IPS DF 19.7 (cell line): ENCODE results near the gene IKZF3.
A peak's percentile ranks its signal among the peaks of the same experiment; 100 is the strongest.
"Not testable (repeated sequence)": the region's sequence is repeated elsewhere in the genome, so short reads cannot be mapped to it uniquely, and the experiment has no call there.

Experiments
- DNase-seq: peaks from one replicate; pipeline ENCODE4 v3.0.0-alpha.2; 2013; ENCODE audit warnings: low read depth, low spot score

The IKZF3 gene

GRCh38 chr17:39755554-39756379 is 108.3 kb downstream of the IKZF3 start:
- DNase-seq = no peak

GRCh38 chr17:39754958-39755553 is 109.1 kb downstream of the IKZF3 start:
- DNase-seq = no peak

GRCh38 chr17:39754161-39754957 is 109.8 kb downstream of the IKZF3 start:
- no peak for DNase-seq

DNA sequence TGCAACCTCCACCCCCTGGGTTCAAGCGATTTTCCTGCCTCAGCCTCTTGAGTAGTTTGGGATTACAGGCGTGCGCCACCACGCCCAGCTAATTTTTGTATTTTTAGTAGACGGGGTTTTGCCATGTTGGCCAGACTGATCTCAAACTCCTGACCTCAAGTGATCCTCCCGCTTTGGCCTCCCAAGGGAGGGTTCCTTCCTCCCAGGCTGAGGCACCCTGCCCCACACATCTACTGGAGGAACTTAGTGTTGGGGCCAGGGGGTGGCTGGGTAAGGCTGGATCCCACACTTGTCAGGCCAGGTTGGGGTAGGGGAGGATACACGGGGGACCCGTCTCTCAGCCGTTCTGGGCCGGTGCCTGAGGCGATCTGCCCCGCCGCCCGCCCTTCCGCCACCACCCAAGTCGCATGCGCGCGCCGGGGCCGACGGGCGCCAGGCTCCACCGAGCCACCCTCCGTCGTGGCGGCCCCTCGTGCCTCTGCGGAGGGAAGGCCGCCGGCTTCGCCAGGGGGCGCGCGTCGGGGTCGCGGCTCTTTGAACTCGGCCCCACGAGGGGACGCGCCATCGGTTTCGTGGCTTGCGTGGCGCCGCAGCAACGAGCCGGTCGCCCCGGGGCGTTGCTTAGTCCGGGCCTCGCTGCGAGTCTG is 110.5 kb downstream of the IKZF3 start:
- DNase-seq = no peak

DNA sequence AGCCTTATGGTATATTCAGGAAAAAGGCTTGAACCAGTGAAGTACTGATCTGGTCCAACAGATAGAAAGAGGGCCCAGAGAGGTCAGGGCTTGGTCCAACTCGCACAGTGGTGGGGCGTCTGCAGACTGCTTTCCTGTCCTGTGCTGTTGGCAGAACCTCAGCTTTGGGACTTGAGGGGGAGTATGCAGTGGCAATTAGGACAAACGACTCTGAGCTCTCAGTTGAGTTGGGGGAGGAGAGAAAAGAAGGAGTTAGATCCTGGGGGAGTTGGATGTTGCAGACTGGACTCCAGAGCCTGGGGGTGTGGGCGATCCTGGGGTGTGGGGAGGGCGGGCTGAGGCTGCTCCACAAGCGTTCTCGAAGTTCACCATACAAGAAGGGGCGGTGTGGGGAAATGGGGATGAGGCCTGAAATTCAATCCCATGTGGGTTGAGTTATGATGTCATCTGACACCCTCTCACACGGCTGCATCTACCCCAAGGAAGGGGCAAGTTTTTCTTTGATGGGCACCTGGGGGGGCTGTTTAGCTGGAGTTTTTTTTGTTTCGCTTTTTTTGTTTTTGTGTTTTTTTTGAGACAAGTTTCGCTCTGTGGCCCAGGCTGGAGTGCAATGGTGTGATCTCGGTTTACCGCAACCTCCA is 111.8 kb downstream of the IKZF3 start:
- no peak for DNase-seq

- DNase-seq = no peak
These were observed 112.5 kb downstream of the IKZF3 start for GRCh38 chr17:39751637-39752036.

DNA sequence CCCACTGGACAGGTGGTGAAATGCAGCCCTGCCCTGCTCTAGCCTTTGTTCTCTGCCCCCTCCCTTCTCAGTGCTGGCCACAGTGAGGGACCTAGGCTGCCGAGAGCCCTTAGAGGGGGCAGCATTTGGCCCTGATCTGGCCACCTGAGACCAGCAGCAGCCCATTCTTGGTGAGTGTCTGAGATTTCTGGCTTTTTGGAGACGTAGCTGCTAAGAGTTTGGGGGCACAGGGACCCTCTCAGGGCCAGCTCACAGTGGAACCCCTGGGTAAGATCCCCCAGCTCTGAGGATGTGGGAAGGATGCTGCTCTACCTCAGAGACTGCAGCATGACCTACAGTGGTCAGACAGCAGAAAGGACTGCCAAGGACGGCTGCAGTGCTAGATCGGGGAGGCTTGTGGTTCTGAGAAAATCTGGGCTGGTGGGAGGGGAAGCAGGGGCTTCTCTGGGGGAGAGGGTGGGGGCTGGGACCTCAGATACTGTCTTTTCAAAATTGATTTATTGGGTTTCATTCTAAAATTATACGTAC is 113.0 kb downstream of the IKZF3 start:
- no peak for DNase-seq

GRCh38 chr17:39750131-39751015 is 113.7 kb downstream of the IKZF3 start:
- DNase-seq = no peak

DNA sequence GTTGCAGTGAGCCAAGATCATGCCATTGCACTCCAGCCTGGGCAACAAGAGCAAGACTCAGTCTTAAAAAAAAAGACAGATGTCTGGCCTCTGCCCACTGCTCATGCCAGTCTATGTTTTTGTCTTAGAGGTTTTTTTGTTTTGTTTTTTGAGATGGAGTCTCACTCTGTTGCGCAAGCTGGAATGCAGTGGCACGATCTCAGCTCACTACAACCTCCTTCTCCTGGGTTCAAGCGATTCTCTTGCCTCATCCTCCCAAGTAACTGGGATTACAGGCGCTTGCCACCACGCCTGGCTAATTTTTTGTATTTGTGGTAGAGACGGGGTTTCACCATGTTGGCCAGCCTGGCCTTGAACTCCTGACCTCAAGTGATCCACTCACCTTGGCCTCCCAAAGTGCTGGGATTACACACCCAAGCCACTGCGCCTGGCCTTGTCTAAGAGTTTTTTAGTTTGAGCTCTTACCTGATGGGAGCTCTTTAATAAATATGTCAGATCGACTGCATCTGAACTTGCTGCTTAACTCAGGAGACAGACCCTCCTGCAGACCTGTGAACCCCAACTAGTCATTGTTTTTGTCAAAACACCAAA is 115.6 kb downstream of the IKZF3 start:
- not testable (repeated sequence) for DNase-seq

DNA sequence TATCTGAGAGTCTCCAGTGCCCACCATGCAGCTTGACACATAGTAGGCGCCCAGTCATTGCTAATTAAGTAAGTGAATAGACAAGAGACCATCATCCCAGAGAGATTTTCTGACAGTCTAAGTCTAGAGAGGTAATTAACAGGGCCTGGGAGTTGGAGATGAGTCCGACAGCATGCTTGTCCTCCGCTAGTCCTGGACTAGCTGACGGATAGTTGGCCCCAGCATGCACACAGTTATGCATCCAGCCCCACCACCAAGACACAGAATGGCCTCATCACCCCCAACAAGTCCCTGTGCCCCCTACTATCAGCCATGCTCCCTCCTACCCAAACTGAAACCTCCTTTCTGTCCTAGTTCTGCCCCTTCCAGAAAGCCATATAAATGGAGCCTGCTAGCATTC is 116.4 kb downstream of the IKZF3 start:
- no peak for DNase-seq

- DNase-seq = no peak
These were observed 118.0 kb downstream of the IKZF3 start for GRCh38 chr17:39746145-39746461.

DNA sequence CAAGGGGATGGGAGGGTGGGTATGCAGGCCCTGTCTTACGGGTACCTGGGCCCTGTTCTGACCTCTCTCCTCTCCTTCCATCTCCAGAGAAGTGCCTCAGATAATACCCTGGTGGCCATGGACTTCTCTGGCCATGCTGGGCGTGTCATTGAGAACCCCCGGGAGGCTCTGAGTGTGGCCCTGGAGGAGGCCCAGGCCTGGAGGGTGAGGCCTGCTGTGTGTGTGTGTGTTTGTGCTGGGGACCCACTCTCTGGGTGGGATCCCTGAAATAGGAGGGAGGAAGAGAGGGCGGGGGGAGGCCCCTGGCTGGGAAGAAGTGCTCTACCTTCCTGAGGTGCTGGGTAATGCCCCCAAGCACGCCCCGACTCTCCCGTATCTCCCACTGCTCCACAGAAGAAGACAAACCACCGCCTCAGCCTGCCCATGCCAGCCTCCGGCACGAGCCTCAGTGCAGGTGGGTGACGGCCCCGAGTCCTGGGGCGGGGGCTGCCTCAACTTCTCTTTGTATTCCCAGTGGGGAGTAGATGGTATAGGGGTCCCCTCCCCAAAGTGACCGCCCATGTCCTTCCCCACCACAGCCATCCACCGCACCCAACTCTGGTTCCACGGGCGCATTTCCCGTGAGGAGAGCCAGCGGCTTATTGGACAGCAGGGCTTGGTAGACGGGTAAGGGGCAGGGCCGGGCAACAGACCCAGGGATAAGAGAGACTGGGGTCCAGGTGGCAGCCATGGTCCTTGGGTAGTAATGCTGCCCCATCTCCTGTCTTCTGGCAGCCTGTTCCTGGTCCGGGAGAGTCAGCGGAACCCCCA is 118.6 kb downstream of the IKZF3 start:
- no peak for DNase-seq

DNA sequence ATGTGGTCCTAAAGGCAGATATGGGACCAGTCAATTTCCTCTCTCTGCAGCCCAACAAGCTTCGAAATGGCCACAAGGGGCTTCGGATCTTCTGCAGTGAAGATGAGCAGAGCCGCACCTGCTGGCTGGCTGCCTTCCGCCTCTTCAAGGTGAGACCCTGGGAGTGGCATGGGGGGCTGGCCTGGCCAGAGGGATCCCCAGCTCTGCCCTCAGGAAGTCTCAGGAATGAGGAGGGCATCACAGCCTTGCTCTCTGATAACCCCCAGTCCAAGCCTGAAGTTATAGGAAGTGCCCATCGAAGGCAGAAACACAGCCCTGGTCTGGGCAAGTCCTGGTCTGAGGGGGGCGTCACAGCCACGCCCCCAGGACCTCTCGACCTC is 119.3 kb downstream of the IKZF3 start:
- DNase-seq = no peak

DNA sequence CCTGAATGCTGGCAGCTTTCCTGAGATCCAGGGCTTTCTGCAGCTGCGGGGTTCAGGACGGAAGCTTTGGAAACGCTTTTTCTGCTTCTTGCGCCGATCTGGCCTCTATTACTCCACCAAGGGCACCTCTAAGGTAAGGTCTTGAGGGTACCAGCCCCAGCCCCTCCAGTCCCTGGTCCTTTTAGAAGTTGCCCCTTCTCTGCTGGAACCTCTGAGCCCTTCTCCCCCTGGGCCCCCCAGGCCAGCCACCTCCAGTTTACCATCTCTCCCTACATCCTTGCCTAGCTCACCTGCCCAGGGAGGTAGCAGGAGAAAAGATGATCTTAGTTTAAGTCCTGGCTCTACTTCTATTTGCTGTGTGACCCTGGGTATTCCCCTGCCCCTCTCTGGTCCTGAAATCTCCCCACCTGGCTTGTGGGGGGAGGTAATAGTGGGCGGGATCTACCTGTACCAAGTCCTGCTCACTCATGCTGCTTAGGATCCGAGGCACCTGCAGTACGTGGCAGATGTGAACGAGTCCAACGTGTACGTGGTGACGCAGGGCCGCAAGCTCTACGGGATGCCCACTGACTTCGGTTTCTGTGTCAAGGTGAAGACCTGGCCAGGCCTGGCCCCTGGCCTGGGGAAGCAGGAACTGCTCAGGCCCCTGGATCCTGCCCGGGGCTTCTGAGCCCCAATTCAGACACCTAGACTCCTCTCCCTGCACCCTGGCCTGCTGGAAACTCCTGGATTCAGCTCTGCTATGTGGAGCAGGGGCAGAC is 119.9 kb downstream of the IKZF3 start:
- no peak for DNase-seq

- DNase-seq = no peak
These were observed 121.2 kb downstream of the IKZF3 start for GRCh38 chr17:39742856-39743436.

DNA sequence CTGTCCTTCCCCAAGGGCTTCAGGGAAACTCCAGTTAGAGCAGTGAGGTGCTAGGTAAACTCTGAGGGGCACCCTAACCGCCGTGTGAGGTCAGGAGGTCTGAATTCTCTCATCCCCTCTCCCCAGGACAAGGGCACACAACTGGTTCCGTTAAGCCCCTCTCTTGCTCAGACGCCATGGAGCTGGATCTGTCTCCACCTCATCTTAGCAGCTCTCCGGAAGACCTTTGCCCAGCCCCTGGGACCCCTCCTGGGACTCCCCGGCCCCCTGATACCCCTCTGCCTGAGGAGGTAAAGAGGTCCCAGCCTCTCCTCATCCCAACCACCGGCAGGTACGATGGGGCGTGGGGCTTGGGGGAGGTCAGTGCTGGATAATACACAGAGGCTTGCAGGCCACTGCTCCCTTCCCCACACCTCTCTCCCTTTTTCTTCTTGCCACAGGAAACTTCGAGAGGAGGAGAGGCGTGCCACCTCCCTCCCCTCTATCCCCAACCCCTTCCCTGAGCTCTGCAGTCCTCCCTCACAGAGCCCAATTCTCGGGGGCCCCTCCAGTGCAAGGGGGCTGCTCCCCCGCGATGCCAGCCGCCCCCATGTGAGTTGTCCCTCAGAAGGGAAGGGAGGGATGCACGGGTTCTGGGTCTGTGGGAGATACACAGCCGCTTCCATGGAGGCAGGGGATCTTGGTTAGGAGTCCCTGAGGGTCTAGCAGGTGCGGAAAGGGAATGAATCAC is 121.8 kb downstream of the IKZF3 start:
- DNase-seq = no peak

- DNase-seq = peak; percentile 88
These were observed 123.6 kb downstream of the IKZF3 start for GRCh38 chr17:39740357-39741111.
